GM12801 (cell line): ENCODE measurements around the gene CCDC51.

ENCODE experiments used
- CTCF ChIP-seq: IDR thresholded peaks from one replicate; pipeline ENCODE4 v1.5.1; 2011; ENCODE audit warnings: control low read depth; ENCODE audit not compliant: insufficient read length; ENCODE audit errors: extremely low read depth

Gene CCDC51

DNA sequence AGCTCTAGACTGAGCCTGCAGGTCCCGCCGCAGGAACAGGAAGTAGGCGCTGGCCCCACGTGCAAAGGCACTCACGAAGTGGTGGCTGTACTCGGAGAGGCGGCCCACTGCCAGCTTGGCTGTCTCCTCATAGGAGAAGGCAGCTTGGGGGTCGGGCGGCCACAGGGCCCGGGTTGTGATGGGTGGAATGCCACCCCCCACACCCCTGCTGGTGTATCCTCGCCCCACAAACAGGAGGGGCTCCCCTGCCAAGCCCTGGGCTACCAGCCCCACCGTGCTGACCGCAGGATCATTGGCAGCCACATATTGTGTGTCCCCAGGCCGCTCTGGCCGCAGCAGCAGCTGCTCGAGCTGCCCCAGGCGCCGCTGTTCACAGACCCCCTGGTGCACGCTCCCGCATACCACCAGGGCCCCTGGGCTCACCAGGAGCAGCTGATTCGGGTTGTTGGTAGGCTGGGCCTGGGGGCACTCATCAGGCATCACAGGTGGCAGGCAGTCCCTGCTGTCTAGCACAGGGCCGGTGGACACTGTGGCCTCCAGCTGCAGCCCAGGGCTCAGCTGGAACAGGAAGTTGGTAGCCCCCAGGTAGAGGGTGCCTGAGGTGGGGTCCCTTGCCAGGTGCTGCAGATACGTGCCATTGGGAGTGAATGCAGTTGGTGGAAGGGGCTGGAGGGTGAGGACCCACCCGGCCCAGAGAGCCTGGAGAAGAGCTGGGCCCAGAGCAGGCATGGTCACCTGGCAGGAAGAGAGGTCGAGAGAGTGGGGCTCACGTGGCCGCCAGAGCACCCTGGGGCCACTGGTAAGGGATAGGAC lies 15.8 kb downstream of the CCDC51 start:
- no peak for TF ChIP-seq CTCF

- TF ChIP-seq CTCF = no peak
Measured at GRCh38 chr3:48423241-48423882, 16.6 kb downstream of the CCDC51 start.

DNA sequence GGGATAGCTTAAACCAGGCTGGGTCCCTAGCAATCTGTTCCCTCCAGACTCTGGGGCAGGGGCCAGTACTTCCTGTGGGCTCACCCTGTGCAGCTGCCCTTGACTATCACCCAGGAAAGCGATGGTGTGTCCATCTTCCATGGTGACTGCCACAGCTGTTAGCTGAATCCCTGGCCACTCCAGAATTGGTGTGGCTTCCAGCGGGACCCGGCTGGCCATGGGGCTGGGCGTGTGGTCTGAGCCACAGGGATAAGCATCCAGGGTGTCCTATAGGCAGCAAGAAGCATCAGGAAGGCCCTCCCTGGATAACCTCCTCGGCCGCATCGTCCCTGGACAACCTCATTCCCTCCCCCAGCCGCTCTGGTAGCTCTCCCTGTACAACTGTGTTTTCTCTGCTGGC lies 17.2 kb downstream of the CCDC51 start:
- no peak for TF ChIP-seq CTCF

- TF ChIP-seq CTCF = no peak
Measured at GRCh38 chr3:48422272-48422671, 17.6 kb downstream of the CCDC51 start.

DNA sequence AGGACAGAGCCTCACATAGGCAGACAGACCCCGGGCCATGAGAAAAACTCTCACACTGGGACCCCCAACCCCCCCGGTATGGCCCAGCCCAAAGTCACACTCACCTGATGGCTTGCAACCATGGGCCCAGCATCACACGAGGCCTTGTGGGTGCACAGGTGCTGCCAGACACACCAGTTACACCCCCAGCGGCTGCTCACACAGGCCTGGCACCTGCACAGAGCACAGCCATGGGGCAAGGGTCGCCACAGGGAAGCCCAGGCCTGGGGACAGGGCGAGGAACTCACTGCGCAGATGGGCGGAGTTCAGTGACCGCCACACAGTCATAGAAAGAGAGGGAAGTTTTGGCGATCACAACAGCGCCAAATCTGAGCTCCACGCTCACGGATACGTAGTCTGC lies 19.4 kb downstream of the CCDC51 start:
- no peak for TF ChIP-seq CTCF

DNA sequence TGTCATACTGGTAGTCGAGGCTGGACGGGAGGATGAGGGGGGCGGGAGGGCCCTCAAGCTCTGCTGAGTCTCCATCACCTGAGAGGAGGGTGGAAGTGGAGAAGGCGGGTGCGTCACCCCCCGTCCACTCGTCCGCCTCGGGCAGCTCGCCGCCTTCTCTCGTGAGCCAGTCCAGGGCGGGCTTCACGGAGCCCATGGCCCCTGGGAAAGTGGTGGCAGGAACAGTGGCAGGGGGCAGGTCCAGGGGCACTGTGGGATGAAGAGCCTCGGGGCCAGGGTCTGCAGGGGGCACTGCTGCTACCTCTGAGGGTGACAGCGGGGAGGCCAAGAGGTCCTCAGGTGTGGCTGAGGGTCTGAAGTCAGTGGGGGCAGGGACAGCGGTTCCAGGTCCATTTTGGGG lies 20.3 kb downstream of the CCDC51 start:
- TF ChIP-seq CTCF = no peak

GRCh38 chr3:48419149-48419548 lies 20.8 kb downstream of the CCDC51 start:
- no peak for TF ChIP-seq CTCF
